Endodermal cell (in vitro differentiated cells): ENCODE data around the gene DENND1A. TPM values are rescaled to one million over a fixed set of nuclear protein-coding genes. Genes with fewer than 3 reads are reported as not detected.

ENCODE experiments used
- DNase-seq: peaks from one replicate; pipeline ENCODE4 v3.0.0-alpha.2; 2017
- H3K27ac ChIP-seq: 2 replicates; pipeline ENCODE4 v1.5.1; 2013; ENCODE audit warnings: mild to moderate bottlenecking, low read depth, low read length, moderate library complexity
- H3K27me3 ChIP-seq: 2 replicates; pipeline ENCODE4 v1.6.1; 2013; ENCODE audit warnings: mild to moderate bottlenecking, low read length, moderate library complexity; ENCODE audit not compliant: insufficient read depth, control insufficient read depth, poor library complexity, severe bottlenecking
- H3K36me3 ChIP-seq: 2 replicates; pipeline ENCODE4 v1.7.0; 2013; ENCODE audit warnings: mild to moderate bottlenecking, low read length, moderate library complexity; ENCODE audit not compliant: control insufficient read depth, insufficient read depth
- H3K4me1 ChIP-seq: one replicate; pipeline ENCODE4 v1.7.0; 2013; ENCODE audit warnings: low read length; ENCODE audit not compliant: control insufficient read depth, insufficient read depth
- H3K4me3 ChIP-seq: 2 replicates; pipeline ENCODE4 v1.5.1; 2013; ENCODE audit warnings: mild to moderate bottlenecking, low read length, moderate library complexity
- H3K9ac ChIP-seq: 2 replicates; pipeline ENCODE4 v1.6.1; 2013; ENCODE audit warnings: mild to moderate bottlenecking, low read length, moderate library complexity; ENCODE audit not compliant: poor library complexity, severe bottlenecking; ENCODE audit errors: extremely low read depth
- H3K9me3 ChIP-seq: 2 replicates; pipeline ENCODE4 v1.6.1; 2013; ENCODE audit warnings: mild to moderate bottlenecking, low read length, moderate library complexity; ENCODE audit not compliant: control insufficient read depth
- H3K27ac Mint-ChIP-seq: 2 replicates; pipeline ENCODE4 v1.8.0; 2020; ENCODE audit warnings: mixed read lengths
- H3K27me3 Mint-ChIP-seq: 2 replicates; pipeline ENCODE4 v1.8.0; 2021; ENCODE audit warnings: mild to moderate bottlenecking, mixed read lengths; ENCODE audit not compliant: insufficient read depth
- H3K36me3 Mint-ChIP-seq: 2 replicates; pipeline ENCODE4 v1.8.0; 2020; ENCODE audit warnings: low read depth, mixed read lengths
- H3K4me1 Mint-ChIP-seq: 2 replicates; pipeline ENCODE4 v1.8.0; 2020; ENCODE audit warnings: mixed read lengths
- H3K4me3 Mint-ChIP-seq: 2 replicates; pipeline ENCODE4 v1.8.0; 2020; ENCODE audit warnings: mild to moderate bottlenecking, moderate library complexity, mixed read lengths
- H3K9me3 Mint-ChIP-seq: 2 replicates; pipeline ENCODE4 v1.8.0; 2020; ENCODE audit warnings: mild to moderate bottlenecking, mixed read lengths
- WGBS, 2 experiments: methylation state at CpG; one replicate each; pipeline versions ENCODE4 v1.1.5 to v1.1.7; 2013; ENCODE audit warnings: missing lambda C conversion rate in 2 of 2, mixed read lengths in 1 of 2; ENCODE audit not compliant: insufficient coverage in 1 of 2, insufficient read length in 1 of 2; 5-methylcytosine and 5-hydroxymethylcytosine counted together
- total RNA-seq, 2 donors: library from RNA; stranded (reverse); fragmentation: NEBNext Ultra II Directional in 1 of 2; extraction: Animal tissue kit (Norgen Biotek cat#: 25700) in 1 of 2; gene quantifications; 2 replicates in 1 of 2; 3 replicates in 1 of 2; pipeline ENCODE4 v1.2.1, GENCODE V29; 2021
- TF ChIP-seq, protein P1 (sequence below): fragments of 200-600 bp; sonication (generic); conservative IDR thresholded peaks from 2 replicates; pipeline ENCODE4 v1.5.0; 2021; ENCODE audit warnings: antibody characterized with exemption, mild to moderate bottlenecking

Gene DENND1A
- total RNA-seq, 2 donors from 2014 or later, result 29.5 to 38.4 TPM

DNA sequence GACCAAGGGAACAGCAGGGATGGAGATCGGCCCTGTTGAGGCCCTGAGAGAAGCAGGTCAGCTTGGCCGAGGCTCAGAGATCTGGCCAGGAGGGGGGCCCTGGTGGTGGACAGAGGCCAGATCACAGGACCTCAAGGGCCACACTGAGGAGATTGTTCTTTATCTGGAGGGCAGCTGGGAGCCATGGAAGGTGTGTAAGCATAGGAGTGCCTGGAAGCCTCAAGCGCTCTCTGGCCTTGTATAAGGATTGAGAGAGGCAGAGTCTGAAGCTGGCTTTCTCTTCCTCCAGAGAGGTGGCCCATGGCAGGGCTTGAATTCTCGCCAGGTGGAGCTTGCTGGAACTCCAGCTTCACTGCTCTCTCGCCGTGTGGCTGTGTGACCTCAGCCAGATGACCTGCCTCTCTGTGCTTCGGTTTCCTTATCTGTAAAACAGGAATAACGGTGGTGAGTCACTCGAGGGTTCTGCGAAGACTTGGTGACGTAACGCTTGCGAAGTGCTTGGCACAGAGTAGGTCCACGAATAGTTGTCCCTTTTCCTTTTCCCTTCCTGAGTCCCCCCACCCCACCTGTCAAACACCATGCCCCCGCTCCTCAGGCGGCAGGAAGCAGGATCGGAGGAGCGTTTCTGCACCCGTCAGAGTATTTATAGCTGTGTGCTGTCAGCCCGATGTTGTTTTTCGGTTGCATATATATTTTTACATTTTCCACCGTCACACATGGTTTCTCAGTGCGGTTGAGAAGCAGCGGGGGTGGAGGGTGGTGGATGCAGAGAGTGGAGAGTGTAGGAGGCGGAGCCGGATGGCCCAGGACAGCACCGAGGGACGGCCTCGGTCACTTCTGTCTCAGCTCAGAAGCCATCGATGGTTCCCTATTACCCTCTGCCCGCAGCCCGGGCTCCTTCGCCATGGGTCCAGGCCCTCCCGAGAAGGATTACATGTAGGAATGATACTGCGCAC is 590.9 kb downstream of the DENND1A start:
- Mint-ChIP-seq H3K4me3 (no peak overlapping the region), H3K27me3 (no peaks in the 10 kb centered on the region), H3K27ac (no peak overlapping the region), H3K4me1 (peaks cover 12% of the 10 kb centered on the region), H3K36me3 (no peaks in the 10 kb centered on the region), H3K9me3 (no peaks in the 10 kb centered on the region)
- Histone ChIP-seq H3K4me3 (no peak overlapping the region), H3K9ac (no peak overlapping the region), H3K27me3 (no peaks in the 10 kb centered on the region), H3K4me1 (no peaks in the 10 kb centered on the region), H3K27ac (no peak overlapping the region), H3K9me3 (no peaks in the 10 kb centered on the region), H3K36me3 (no peaks in the 10 kb centered on the region)
- TF ChIP-seq, protein P1, sequence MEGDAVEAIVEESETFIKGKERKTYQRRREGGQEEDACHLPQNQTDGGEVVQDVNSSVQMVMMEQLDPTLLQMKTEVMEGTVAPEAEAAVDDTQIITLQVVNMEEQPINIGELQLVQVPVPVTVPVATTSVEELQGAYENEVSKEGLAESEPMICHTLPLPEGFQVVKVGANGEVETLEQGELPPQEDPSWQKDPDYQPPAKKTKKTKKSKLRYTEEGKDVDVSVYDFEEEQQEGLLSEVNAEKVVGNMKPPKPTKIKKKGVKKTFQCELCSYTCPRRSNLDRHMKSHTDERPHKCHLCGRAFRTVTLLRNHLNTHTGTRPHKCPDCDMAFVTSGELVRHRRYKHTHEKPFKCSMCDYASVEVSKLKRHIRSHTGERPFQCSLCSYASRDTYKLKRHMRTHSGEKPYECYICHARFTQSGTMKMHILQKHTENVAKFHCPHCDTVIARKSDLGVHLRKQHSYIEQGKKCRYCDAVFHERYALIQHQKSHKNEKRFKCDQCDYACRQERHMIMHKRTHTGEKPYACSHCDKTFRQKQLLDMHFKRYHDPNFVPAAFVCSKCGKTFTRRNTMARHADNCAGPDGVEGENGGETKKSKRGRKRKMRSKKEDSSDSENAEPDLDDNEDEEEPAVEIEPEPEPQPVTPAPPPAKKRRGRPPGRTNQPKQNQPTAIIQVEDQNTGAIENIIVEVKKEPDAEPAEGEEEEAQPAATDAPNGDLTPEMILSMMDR, result no peak
- 89 to 94% methylated on average over 21 to 35 of the region's 35 CpGs for WGBS, 2 experiments
- peak; percentile 51 for DNase-seq

DNA sequence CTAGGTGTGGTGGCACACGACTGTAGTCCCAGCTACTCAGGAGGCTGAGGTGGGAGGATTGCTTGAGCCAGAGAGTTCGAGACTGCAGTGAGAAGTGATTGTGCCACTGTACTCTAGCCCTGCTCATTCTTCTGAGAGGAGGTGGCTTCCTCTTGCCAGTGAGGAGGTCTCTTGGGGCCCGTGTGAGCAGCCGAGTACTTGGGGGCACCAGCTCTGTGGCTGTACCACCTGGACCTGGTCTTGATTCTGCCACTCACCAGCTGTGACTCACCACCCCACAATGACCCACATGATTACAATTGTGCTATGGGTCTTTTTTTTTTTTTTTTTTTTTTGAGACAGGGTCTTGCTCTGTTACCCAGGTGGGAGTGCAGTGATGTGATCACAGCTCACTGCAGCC is 592.0 kb downstream of the DENND1A start:
- no peaks in the 10 kb centered on the region for H3K27me3 ChIP-seq
- no peak overlapping the region for H3K9ac ChIP-seq
- no peaks in the 10 kb centered on the region for H3K36me3 ChIP-seq
- TF ChIP-seq, protein P1, result no peak
- no peak overlapping the region for H3K27ac ChIP-seq
- no peaks in the 10 kb centered on the region for H3K9me3 Mint-ChIP-seq
- no peak overlapping the region for H3K27ac Mint-ChIP-seq
- WGBS, 2 experiments, result 90 to 100% methylated on average over 2 to 4 of the region's 4 CpGs
- no peaks in the 10 kb centered on the region for H3K27me3 Mint-ChIP-seq
- H3K36me3 Mint-ChIP-seq, result no peaks in the 10 kb centered on the region
- H3K4me3 Mint-ChIP-seq, result no peak overlapping the region
- no peak overlapping the region for H3K4me3 ChIP-seq
- H3K9me3 ChIP-seq, result no peaks in the 10 kb centered on the region
- peaks cover 12% of the 10 kb centered on the region for H3K4me1 Mint-ChIP-seq
- no peak for DNase-seq
- no peaks in the 10 kb centered on the region for H3K4me1 ChIP-seq

DNA sequence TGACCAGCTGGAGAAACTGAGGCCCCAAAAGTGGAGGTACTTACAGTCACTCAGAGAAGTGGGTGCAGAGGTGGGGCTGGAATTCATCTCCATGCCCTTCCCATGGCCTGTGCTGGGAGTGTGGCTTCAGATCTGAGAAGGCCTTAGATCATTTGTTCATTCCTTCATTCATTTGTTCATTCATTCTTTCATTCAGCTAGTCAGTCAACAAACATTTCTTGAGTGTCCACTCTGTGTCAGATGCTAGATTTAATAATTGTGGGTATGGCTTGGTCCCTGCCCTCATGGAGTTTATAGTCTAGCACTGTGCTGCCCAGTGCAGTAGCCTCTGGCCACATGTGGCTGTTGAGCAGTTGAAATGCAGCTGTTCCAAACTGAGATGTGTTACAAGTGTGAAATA is 593.0 kb downstream of the DENND1A start:
- H3K4me1 Mint-ChIP-seq, result peaks cover 12% of the 10 kb centered on the region
- H3K36me3 Mint-ChIP-seq, result no peaks in the 10 kb centered on the region
- no peaks in the 10 kb centered on the region for H3K27me3 Mint-ChIP-seq
- DNase-seq, result no peak
- H3K27ac Mint-ChIP-seq, result no peak overlapping the region
- no peaks in the 10 kb centered on the region for H3K4me1 ChIP-seq
- H3K9ac ChIP-seq, result no peak overlapping the region
- no peaks in the 10 kb centered on the region for H3K9me3 ChIP-seq
- TF ChIP-seq, protein P1, result no peak
- no peak overlapping the region for H3K4me3 ChIP-seq
- H3K27ac ChIP-seq, result no peak overlapping the region
- H3K27me3 ChIP-seq, result no peaks in the 10 kb centered on the region
- no peaks in the 10 kb centered on the region for H3K9me3 Mint-ChIP-seq
- no peak overlapping the region for H3K4me3 Mint-ChIP-seq
- no peaks in the 10 kb centered on the region for H3K36me3 ChIP-seq
